Mesenchymal stem cell (in vitro differentiated cells and primary cell): ENCODE results near the gene SRGAP1. TPM values are rescaled to one million over a fixed set of nuclear protein-coding genes. Genes with fewer than 3 reads are reported as not detected.

Source experiments
- DNase-seq: peaks from one replicate; pipeline ENCODE4 v3.0.0-alpha.2; 2013
- H2AFZ ChIP-seq: one replicate; pipeline ENCODE4 v1.6.1; 2013; ENCODE audit warnings: low read depth, mild to moderate bottlenecking, control low read depth, inconsistent platforms, low read length, moderate library complexity
- H2AK5ac ChIP-seq: 2 replicates; pipeline ENCODE4 v1.6.1; 2013; ENCODE audit warnings: low read length, moderate library complexity, mild to moderate bottlenecking, inconsistent platforms; ENCODE audit not compliant: severe bottlenecking
- H2BK120ac ChIP-seq: one replicate; pipeline ENCODE4 v1.6.1; 2013; ENCODE audit warnings: low read depth, mild to moderate bottlenecking, inconsistent platforms, low read length, moderate library complexity
- H2BK12ac ChIP-seq, 2 experiments: one replicate each; pipeline ENCODE4 v1.6.1; 2013; ENCODE audit warnings: inconsistent platforms in 2 of 2, low read length in 2 of 2, mild to moderate bottlenecking in 2 of 2, moderate library complexity in 2 of 2, control low read depth in 1 of 2
- H2BK15ac ChIP-seq: one replicate; pipeline ENCODE4 v1.6.1; 2013; ENCODE audit warnings: mild to moderate bottlenecking, low read depth, inconsistent platforms; ENCODE audit not compliant: poor library complexity, severe bottlenecking
- H2BK5ac ChIP-seq: 2 replicates; pipeline ENCODE4 v1.6.1; 2013; ENCODE audit warnings: low read depth, mild to moderate bottlenecking, low read length, control low read depth, inconsistent platforms; ENCODE audit not compliant: poor library complexity, severe bottlenecking
- H3K14ac ChIP-seq, 2 experiments: one replicate each; pipeline ENCODE4 v1.6.1; 2013; ENCODE audit warnings: inconsistent platforms in 2 of 2, low read length in 2 of 2, control low read depth in 1 of 2, mild to moderate bottlenecking in 1 of 2, moderate library complexity in 1 of 2
- H3K18ac ChIP-seq, 2 experiments: one replicate each; pipeline ENCODE4 v1.6.1; 2013; ENCODE audit warnings: inconsistent platforms in 2 of 2, low read length in 2 of 2, control low read depth in 1 of 2, low read depth in 1 of 2, mild to moderate bottlenecking in 1 of 2
- H3K23ac ChIP-seq, 2 experiments: one replicate each; pipeline ENCODE4 v1.6.1; 2013; ENCODE audit warnings: inconsistent platforms in 2 of 2, low read length in 2 of 2, mild to moderate bottlenecking in 2 of 2, moderate library complexity in 2 of 2, control low read depth in 1 of 2
- H3K27ac ChIP-seq: 2 replicates; pipeline ENCODE4 v1.5.1; 2013; ENCODE audit warnings: mild to moderate bottlenecking, moderate library complexity, low read length, control low read depth, inconsistent platforms; ENCODE audit not compliant: poor library complexity, severe bottlenecking
- H3K27me3 ChIP-seq, 2 experiments: 2 replicates each; pipeline versions ENCODE4 v1.6.1 to v1.7.0; 2013; ENCODE audit warnings: low read length in 2 of 2, mild to moderate bottlenecking in 2 of 2, moderate library complexity in 2 of 2, control low read depth in 1 of 2, inconsistent platforms in 1 of 2; ENCODE audit not compliant: control insufficient read depth in 1 of 2, insufficient read depth in 1 of 2
- H3K36me3 ChIP-seq, 2 experiments: 2 replicates each; pipeline versions ENCODE4 v1.6.1 to v1.7.0; 2013; ENCODE audit warnings: low read length in 2 of 2, control low read depth in 1 of 2, inconsistent platforms in 1 of 2, low read depth in 1 of 2, mild to moderate bottlenecking in 1 of 2; ENCODE audit not compliant: insufficient read depth in 2 of 2, control insufficient read depth in 1 of 2
- H3K4ac ChIP-seq, 2 experiments: one replicate each; pipeline ENCODE4 v1.6.1; 2013; ENCODE audit warnings: inconsistent platforms in 2 of 2, low read length in 2 of 2, mild to moderate bottlenecking in 2 of 2, moderate library complexity in 2 of 2, control low read depth in 1 of 2, low read depth in 1 of 2
- H3K4me1 ChIP-seq: 2 replicates; pipeline ENCODE4 v1.6.1; 2013; ENCODE audit warnings: low read depth, low read length, control low read depth; ENCODE audit not compliant: control insufficient read depth, insufficient read depth
- H3K4me2 ChIP-seq: 2 replicates; pipeline ENCODE4 v1.6.1; 2013; ENCODE audit warnings: low read length, mild to moderate bottlenecking, inconsistent platforms; ENCODE audit not compliant: poor library complexity, severe bottlenecking
- H3K4me3 ChIP-seq, 2 experiments: 2 replicates each; pipeline versions ENCODE4 v1.5.1 to v1.7.0; 2013; ENCODE audit warnings: low read length in 2 of 2, mild to moderate bottlenecking in 2 of 2, control low read depth in 1 of 2, low read depth in 1 of 2; ENCODE audit not compliant: insufficient read depth in 1 of 2
- H3K79me1 ChIP-seq: replicated peaks from 2 replicates; pipeline ENCODE4 v1.6.1; 2013; ENCODE audit warnings: mild to moderate bottlenecking, control low read depth, low read length, inconsistent platforms; ENCODE audit not compliant: poor library complexity, severe bottlenecking
- H3K9ac ChIP-seq: 2 replicates; pipeline ENCODE4 v1.7.0; 2013; ENCODE audit warnings: mild to moderate bottlenecking, low read length, moderate library complexity
- H3K9me3 ChIP-seq: 2 replicates; pipeline ENCODE4 v1.7.0; 2013; ENCODE audit warnings: mild to moderate bottlenecking, low read length; ENCODE audit not compliant: control insufficient read depth
- H4K8ac ChIP-seq: one replicate; pipeline ENCODE4 v1.6.1; 2013; ENCODE audit warnings: inconsistent platforms, mild to moderate bottlenecking, low read length, moderate library complexity
- H4K91ac ChIP-seq: one replicate; pipeline ENCODE4 v1.6.1; 2013; ENCODE audit warnings: mild to moderate bottlenecking, low read length, inconsistent platforms
- WGBS: methylation state at CpG from one replicate; pipeline ENCODE4 v1.1.7; 2013; ENCODE audit warnings: mixed read lengths; 5-methylcytosine and 5-hydroxymethylcytosine counted together
- polyA plus RNA-seq, 2 experiments: library from polyadenylated mRNA; stranded (reverse); fragments of 200-250 nt; gene quantifications; one replicate each; pipeline ENCODE4 v1.2.3, GENCODE V29; 2013

The SRGAP1 gene
- 10.1 TPM for polyA plus RNA-seq (2013, experiment 1 of 2)
- polyA plus RNA-seq (2013, experiment 2 of 2), result 9.9 TPM

- Histone ChIP-seq H3K4ac (peak within 1 kb of the TSS; percentile 72 to 98), H3K4me3 (peak within 1 kb of the TSS; percentile 90 to 100), H2AFZ (peak within 1 kb of the TSS; percentile 81), H2BK12ac (peak within 1 kb of the TSS; percentile 78 to 89), H3K4me2 (peak within 1 kb of the TSS; percentile 91), H3K9ac (peak within 1 kb of the TSS; percentile 100), H2BK5ac (peak within 1 kb of the TSS; percentile 84), H3K27me3 (no peaks in the 10 kb centered on the region), H3K9me3 (no peaks in the 10 kb centered on the region), H3K4me1 (peaks cover 5% of the 10 kb centered on the region), H3K79me1 (no peaks in the 10 kb centered on the region), H4K8ac (peak within 1 kb of the TSS; percentile 92), H3K18ac (peak within 1 kb of the TSS; percentile 95 to 97), H3K23ac (peak within 1 kb of the TSS; percentile 29 to 86), H2AK5ac (no peak within 1 kb of the TSS), H3K36me3 (peaks cover 0 to 7% of the 10 kb centered on the region in 2 experiments), H2BK120ac (peak within 1 kb of the TSS; percentile 98), H3K27ac (peak within 1 kb of the TSS; percentile 66), H3K14ac (peak within 1 kb of the TSS; percentile 66 to 96), H2BK15ac (peak within 1 kb of the TSS; percentile 96), H4K91ac (peak within 1 kb of the TSS; percentile 97)
- under 1% methylated on average over 52 of the region's 52 CpGs for WGBS
- DNase-seq, result peak; percentile 81
Measured at GRCh38 chr12:63844391-63845341, at the start of gene SRGAP1. TSS of gene SRGAP1 (plus strand) at chr12:63844700. CDS start at chr12:63844817, 117 bp downstream.

GRCh38 chr12:63795032-63795687, 49.3 kb upstream of the SRGAP1 start:
- no peaks in the 10 kb centered on the region for H3K79me1 ChIP-seq

GRCh38 chr12:63795944-63796343, 48.6 kb upstream of the SRGAP1 start:
- Histone ChIP-seq H3K18ac (no peak overlapping the region), H3K9me3 (no peaks in the 10 kb centered on the region), H4K8ac (no peak overlapping the region), H3K4me2 (no peak overlapping the region), H3K36me3 (peaks cover 3 to 19% of the 10 kb centered on the region in 2 experiments), H3K14ac (no peak overlapping the region), H3K27me3 (no peaks in the 10 kb centered on the region), H2BK5ac (no peak overlapping the region), H3K4me3 (no peak overlapping the region), H3K4ac (no peak overlapping the region), H2BK120ac (no peak overlapping the region), H2AK5ac (no peak overlapping the region), H3K23ac (no peak overlapping the region), H2BK12ac (no peak overlapping the region), H2BK15ac (no peak overlapping the region), H3K4me1 (no peaks in the 10 kb centered on the region), H2AFZ (no peak overlapping the region), H3K79me1 (no peaks in the 10 kb centered on the region), H4K91ac (no peak overlapping the region), H3K9ac (no peak overlapping the region), H3K27ac (no peak overlapping the region)
- WGBS, result 98% methylated on average over 6 of the region's 6 CpGs
- no peak for DNase-seq

More at GRCh38 chr12:63795032-63795687, 49.3 kb upstream of the SRGAP1 start:
- 74% methylated on average over 8 of the region's 10 CpGs for WGBS
- H4K91ac ChIP-seq, result no peak overlapping the region
- no peak overlapping the region for H3K18ac ChIP-seq
- no peaks in the 10 kb centered on the region for H3K27me3 ChIP-seq
- no peak overlapping the region for H2BK15ac ChIP-seq
- H2BK12ac ChIP-seq, result no peak overlapping the region
- no peak overlapping the region for H2BK5ac ChIP-seq
- H4K8ac ChIP-seq, result no peak overlapping the region
- H3K23ac ChIP-seq, result no peak overlapping the region
- no peak overlapping the region for H2AK5ac ChIP-seq
- no peak overlapping the region for H3K4me3 ChIP-seq
- no peak overlapping the region for H3K4ac ChIP-seq
- H3K27ac ChIP-seq, result no peak overlapping the region
- no peak overlapping the region for H2BK120ac ChIP-seq
- no peak for DNase-seq
- no peak overlapping the region for H3K4me2 ChIP-seq
- no peak overlapping the region for H3K9ac ChIP-seq
- H3K36me3 ChIP-seq, result peaks cover 3 to 27% of the 10 kb centered on the region in 2 experiments
- peaks cover 1% of the 10 kb centered on the region for H3K4me1 ChIP-seq
- H2AFZ ChIP-seq, result no peak overlapping the region
- no peak overlapping the region for H3K14ac ChIP-seq
- H3K9me3 ChIP-seq, result no peaks in the 10 kb centered on the region
